Measurements from ENCODE around the gene POU2AF1. TPM values are rescaled to one million over a fixed set of nuclear protein-coding genes. Genes with fewer than 3 reads are reported as not detected.

POU2AF1 gene
- total RNA-seq, 1 experiment from 2014 or later: not detected

GRCh38 chr11:111387363-111387762, 8.3 kb upstream of the POU2AF1 start:
- no peak for DNase-seq (ENCODE audit: low read depth)

- no peak for DNase-seq (ENCODE audit: low read depth)
Observed at GRCh38 chr11:111386611-111387150, 7.6 kb upstream of the POU2AF1 start.

GRCh38 chr11:111384494-111384893, 5.4 kb upstream of the POU2AF1 start:
- DNase-seq (ENCODE audit: low read depth): no peak

- no peak for DNase-seq (ENCODE audit: low read depth)
Observed at GRCh38 chr11:111382451-111382850, 3.4 kb upstream of the POU2AF1 start.

- DNase-seq (ENCODE audit: low read depth): no peak
Observed at GRCh38 chr11:111379602-111380136, 594 bp upstream of the POU2AF1 start.

GRCh38 chr11:111378185-111378860, 752 bp downstream of the POU2AF1 start:
- no peak for DNase-seq (ENCODE audit: low read depth)

- DNase-seq (ENCODE audit: low read depth): no peak
Observed at GRCh38 chr11:111376181-111376871, 2.7 kb downstream of the POU2AF1 start.

GRCh38 chr11:111373590-111373989, 5.5 kb downstream of the POU2AF1 start:
- no peak for DNase-seq (ENCODE audit: low read depth)

- DNase-seq (ENCODE audit: low read depth): no peak
Observed at GRCh38 chr11:111372538-111372937, 6.5 kb downstream of the POU2AF1 start.

GRCh38 chr11:111370902-111371578, 8.0 kb downstream of the POU2AF1 start:
- DNase-seq (ENCODE audit: low read depth): no peak

- no peak for DNase-seq (ENCODE audit: low read depth)
Observed at GRCh38 chr11:111370270-111370901, 8.7 kb downstream of the POU2AF1 start.

GRCh38 chr11:111368285-111368560, 10.9 kb downstream of the POU2AF1 start:
- DNase-seq (ENCODE audit: low read depth): no peak

- DNase-seq (ENCODE audit: low read depth): no peak
Observed at GRCh38 chr11:111367411-111368284, 11.4 kb downstream of the POU2AF1 start.

GRCh38 chr11:111366560-111367410, 12.3 kb downstream of the POU2AF1 start:
- no peak for DNase-seq (ENCODE audit: low read depth)

- no peak for DNase-seq (ENCODE audit: low read depth)
Observed at GRCh38 chr11:111365722-111366559, 13.1 kb downstream of the POU2AF1 start.

- DNase-seq (ENCODE audit: low read depth): no peak
Observed at GRCh38 chr11:111364503-111364902, 14.6 kb downstream of the POU2AF1 start.

GRCh38 chr11:111363985-111364384, 15.1 kb downstream of the POU2AF1 start:
- no peak for DNase-seq (ENCODE audit: low read depth)

- DNase-seq (ENCODE audit: low read depth): no peak
Observed at GRCh38 chr11:111362887-111363411, 16.1 kb downstream of the POU2AF1 start.

- no peak for DNase-seq (ENCODE audit: low read depth)
Observed at GRCh38 chr11:111361874-111362273, 17.2 kb downstream of the POU2AF1 start.
